SIG-M5 treated with dmso at 0.1 percent for 504 hours (cell line): ENCODE data around the gene TNFRSF4.

Experiments
- DNase-seq: peaks from one replicate; lab custom pipeline; 2025; ENCODE audit not compliant: unreplicated experiment; lab: John Stamatoyannopoulos, UW

TNFRSF4 gene

DNA sequence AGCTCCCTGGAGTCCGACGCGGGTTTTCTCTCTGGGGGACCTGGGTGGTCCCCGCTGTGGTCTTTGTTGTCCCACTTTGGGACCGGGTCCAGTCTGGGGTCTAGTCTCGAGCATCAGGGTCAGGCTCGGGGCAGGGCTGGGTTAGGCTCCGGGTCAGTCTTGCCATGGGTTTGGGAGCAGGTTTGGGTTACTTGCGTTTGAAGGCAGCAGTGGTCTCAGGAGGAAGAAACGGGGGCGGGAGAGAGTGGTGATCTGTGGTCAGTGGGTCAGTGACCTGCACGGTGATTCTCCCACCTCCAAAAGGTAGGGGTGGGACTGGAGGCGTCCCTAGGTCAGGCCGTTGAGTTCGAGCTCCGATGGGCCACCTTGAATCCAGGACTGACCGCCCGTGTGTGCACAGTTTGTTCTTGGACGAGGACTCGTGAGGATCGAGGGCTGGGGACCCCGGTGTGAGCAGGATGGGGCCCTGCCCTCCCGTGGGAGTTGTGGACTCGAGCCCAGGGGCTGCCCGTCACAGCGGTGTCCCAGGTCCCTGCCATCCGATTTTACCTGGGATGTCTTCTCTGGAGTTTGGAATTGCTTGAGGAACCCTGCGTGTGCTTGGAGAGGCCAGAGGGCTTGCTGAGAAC, 20.3 kb upstream of the TNFRSF4 start:
- no peak for DNase-seq

GRCh38 chr1:1233567-1233892, 19.6 kb upstream of the TNFRSF4 start:
- no peak for DNase-seq

GRCh38 chr1:1232796-1233566, 19.0 kb upstream of the TNFRSF4 start:
- DNase-seq: no peak

DNA sequence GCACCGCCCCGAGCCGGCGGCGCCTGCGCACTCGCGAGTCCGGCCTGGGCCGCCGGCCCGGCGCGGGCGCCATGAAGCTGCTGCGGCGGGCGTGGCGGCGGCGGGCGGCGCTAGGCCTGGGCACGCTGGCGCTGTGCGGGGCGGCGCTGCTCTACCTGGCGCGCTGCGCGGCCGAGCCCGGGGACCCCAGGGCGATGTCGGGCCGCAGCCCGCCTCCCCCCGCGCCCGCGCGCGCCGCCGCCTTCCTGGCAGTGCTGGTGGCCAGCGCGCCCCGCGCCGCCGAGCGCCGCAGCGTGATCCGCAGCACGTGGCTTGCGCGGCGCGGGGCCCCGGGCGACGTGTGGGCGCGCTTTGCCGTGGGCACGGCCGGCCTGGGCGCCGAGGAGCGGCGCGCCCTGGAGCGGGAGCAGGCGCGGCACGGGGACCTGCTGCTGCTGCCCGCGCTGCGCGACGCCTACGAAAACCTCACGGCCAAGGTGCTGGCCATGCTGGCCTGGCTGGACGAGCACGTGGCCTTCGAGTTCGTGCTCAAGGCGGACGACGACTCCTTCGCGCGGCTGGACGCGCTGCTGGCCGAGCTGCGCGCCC, 18.3 kb upstream of the TNFRSF4 start, which contains the start of gene B3GALT6:
Gene B3GALT6 (plus strand): TSS at position 30 of the 588 bp plus-strand sequence. CDS start 42 bp downstream, at position 72.
- no peak for DNase-seq

DNA sequence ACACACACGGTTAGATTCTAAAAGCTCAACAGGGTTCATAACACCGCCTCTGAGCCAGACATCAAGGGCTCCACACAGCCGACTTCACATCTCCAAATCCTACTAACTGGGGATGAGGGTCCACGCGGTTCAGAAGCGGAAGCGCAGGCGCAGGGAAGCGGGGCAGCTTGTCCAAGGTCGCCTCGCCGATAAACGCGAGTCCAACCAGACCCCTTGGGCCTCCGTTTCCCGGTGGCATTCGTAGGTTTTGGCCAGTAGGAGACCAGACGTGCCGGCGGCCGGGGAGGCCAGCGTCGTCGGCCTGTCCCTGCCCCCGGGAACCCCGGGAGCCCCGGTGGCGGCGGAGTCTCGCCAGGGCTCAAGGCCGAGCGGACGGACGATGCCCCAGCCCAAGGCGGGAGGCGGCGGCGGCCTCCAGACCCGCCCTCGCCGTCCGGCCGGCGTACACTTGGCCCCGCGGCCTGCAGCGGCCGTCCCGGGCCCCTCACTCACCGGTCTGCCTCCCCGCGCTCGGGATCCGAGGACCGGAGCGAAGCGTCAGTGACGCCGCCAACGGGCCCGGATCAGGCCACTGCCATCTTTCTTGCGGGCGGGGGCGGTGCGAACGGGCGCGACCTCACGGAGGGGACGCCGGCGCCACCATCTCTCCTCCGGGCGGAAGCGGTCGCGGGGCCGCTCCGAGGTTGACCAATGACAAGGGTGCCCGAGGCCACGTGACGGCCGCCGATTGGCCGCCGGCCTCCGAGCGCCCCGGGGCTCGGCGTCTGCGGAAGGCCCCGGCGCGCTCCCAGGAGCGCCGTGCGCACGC, 17.7 kb upstream of the TNFRSF4 start, which contains the start of gene SDF4:
Gene SDF4 (minus strand): TSS at position 602 of the 808 bp plus-strand sequence. CDS start 3,229 bp downstream, outside the sequence.
- DNase-seq: peak; percentile 90

DNA sequence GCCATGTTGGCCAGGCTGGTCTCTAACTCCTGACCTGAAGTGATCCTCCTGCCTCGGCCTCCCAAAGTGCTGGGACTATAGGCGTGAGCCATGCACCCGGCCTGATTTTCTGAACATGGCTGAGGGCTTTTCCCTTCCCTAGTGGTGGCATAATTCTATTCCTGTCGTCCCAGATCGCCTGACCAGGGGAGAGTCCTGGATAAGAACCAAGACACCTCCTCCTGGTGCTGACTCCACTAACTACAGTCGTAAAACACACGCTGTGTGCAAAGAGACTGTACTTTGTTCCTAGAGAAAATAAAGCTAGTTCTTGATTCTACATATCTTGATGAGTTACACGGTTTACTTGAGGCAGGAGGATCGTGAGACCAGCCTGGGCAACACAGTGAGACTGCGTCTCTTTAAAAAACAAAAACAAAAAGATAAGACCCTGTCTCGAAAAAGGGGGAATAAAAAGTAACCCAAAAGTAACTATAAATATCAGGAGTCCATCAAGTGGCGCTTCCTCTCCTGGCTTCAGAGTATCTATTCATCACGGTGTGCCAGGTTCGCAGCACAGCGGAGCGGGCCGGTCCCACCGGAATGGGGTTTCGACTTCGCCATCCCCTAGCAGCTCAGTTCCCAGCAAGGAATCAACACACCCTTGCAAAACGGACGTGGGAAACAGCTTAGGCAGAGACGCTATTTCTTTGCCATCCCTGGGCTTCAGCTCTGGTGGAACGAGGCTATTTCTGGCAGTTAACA, 16.9 kb upstream of the TNFRSF4 start:
- DNase-seq: peak; percentile 27

GRCh38 chr1:1229770-1230169, 15.8 kb upstream of the TNFRSF4 start:
- DNase-seq: no peak

- DNase-seq: no peak
Measured at GRCh38 chr1:1228596-1229321, 14.8 kb upstream of the TNFRSF4 start.

DNA sequence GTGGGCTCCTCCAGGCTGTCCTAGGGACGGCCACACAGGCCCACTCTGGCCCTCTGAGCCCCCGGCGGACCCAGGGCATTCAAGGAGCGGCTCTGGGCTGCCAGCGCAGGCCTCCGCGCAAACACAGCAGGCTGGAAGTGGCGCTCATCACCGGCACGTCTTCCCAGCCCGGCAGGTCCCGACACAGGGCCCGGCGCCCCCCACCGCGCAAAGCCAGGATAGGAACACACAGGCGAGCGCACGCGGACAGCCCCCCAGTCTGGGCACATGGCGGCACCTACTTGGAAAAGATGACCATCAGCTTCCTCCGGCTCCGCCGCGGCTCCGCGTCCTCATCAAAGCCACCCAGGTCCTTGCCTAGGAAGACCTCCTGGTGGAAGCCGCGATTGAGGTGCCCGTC, 14.2 kb upstream of the TNFRSF4 start:
- no peak for DNase-seq

- DNase-seq: no peak
Measured at GRCh38 chr1:1227386-1227785, 13.4 kb upstream of the TNFRSF4 start.

GRCh38 chr1:1226566-1227362, 12.8 kb upstream of the TNFRSF4 start:
- DNase-seq: no peak

GRCh38 chr1:1225913-1226312, 12.0 kb upstream of the TNFRSF4 start:
- no peak for DNase-seq

DNA sequence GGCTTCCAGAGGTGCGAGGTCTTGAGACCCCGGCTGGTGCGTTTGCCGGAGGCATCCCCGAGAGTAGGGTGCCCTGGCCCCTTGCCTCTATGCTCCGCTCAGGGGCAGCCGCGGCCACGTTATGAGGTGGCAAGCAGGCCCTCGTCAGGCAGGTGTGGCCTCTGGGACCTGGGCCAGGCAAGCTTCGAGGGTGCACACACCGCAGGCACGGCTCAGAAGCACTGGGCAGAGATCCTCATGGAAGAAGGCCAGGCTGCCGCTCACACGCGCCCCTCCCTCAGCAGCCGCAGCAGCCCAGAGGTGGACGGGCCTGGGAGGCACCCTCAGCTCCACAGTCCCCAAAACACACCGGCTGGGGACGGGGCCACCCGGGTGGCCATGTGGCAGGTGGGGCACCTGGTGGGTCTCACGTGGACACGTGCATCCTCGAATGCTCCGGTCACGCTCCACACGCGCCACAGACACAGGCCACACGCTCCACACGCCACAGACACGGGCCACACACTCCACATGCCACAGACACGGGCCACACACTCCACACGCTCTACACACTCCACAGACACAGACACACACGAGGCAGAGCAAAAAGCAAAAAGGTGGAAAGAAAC, 11.4 kb upstream of the TNFRSF4 start:
- no peak for DNase-seq

- no peak for DNase-seq
Measured at GRCh38 chr1:1223891-1224290, 9.9 kb upstream of the TNFRSF4 start.

- DNase-seq: no peak
Measured at GRCh38 chr1:1223321-1223720, 9.4 kb upstream of the TNFRSF4 start.

DNA sequence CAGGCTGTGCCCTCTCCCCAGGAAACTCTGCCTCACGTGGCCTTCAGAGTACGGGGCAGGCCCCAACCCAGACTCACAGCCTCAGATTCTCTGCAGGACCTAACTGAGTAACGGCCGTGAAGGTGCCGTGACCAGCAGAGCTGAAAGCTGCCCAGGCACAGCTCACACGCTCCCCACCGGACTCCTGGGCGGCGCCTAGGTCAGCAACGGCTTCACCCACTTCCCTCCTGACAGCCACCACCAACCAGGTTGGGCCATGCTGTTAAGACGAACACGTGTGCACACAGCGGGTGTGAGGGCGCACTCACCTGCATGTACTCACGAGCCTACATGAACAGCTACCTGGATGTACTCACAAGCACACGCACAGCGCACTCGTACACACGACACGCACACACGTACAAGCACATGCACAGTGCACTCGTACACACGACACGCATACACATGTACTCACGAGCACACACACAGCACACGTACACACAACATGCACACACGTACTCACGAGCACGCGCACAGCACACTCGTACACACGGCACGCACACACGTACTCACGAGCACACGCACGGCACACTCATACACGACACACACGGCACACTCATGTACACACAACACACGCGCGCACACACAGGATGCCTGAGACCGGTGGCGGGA, 8.7 kb upstream of the TNFRSF4 start:
- DNase-seq: no peak

DNA sequence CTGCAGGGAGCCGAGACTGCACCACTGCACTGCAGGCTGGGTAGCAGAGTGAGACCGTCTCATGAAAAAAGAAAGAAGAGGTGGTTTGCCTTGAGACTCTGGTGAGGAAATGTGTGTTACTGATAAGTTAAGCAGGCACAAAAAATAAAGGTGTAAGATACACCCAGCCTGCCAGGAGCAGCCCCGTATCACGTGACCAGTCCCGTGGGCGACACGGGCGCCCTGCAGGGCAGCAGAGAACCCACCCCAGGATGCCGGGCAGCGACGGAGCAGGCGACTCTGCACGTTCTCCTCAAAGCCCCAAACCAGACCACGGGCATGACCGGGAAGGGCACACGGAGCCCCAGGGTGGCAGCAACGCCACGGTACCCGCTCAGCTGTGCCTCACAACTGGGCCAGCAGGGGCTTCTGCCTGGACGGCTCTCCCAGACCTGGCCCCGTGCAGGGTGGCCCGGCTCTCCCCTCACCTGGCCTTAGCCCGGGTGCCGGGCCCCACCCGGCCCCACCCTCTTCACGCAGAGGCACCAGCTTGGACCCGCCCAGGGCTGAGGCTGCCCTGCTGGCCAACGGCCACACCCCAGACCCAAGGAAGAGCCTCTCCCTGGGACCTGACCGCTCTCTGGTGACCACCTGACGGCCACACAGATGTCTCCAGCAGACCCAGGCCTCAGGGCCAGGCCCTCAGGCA, 8.1 kb upstream of the TNFRSF4 start:
- DNase-seq: no peak

DNA sequence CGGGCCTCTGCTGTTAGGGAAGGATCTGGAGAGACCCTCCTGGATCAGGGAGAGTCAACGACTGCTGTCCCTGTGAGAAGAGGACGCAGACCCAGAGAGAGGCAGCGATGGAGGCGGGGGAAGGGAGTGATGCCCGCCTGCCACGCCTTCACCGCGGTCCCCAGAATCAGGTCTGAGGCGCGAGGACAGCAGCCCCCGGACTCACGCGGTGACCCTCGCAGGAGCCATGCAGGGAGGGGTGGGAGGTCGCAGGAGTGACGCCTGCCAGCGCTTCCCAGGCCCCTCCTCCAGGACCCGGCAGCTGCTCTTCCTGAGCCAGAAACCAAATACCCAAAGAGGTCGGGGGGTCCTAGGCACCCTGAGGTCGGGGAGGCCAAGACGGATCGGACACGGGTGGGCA, 6.2 kb upstream of the TNFRSF4 start:
- no peak for DNase-seq
